Left renal cortex interstitium (tissue), 4 donors: ENCODE measurements around the gene POLR1D. TPM values are rescaled to one million over a fixed set of nuclear protein-coding genes. Genes with fewer than 3 reads are reported as not detected.

ENCODE experiments used
- DNase-seq, 4 donors: peaks; one replicate each; pipeline ENCODE4 v3.0.0-alpha.2; 2013; ENCODE audit warnings: low read depth in 4 of 4, low spot score in 2 of 4, missing footprints in 1 of 4
- polyA plus RNA-seq, 4 donors: library from polyadenylated mRNA; unstranded; fragments of 120-200 nt; gene quantifications; one replicate each; pipeline ENCODE4 v1.2.1, GENCODE V29; 2013; ENCODE audit not compliant: insufficient read length in 4 of 4

The POLR1D gene, protein sequence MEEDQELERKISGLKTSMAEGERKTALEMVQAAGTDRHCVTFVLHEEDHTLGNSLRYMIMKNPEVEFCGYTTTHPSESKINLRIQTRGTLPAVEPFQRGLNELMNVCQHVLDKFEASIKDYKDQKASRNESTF
- polyA plus RNA-seq = 100 to 1,000 TPM; 111 to 156 (median 134) TPM

DNA sequence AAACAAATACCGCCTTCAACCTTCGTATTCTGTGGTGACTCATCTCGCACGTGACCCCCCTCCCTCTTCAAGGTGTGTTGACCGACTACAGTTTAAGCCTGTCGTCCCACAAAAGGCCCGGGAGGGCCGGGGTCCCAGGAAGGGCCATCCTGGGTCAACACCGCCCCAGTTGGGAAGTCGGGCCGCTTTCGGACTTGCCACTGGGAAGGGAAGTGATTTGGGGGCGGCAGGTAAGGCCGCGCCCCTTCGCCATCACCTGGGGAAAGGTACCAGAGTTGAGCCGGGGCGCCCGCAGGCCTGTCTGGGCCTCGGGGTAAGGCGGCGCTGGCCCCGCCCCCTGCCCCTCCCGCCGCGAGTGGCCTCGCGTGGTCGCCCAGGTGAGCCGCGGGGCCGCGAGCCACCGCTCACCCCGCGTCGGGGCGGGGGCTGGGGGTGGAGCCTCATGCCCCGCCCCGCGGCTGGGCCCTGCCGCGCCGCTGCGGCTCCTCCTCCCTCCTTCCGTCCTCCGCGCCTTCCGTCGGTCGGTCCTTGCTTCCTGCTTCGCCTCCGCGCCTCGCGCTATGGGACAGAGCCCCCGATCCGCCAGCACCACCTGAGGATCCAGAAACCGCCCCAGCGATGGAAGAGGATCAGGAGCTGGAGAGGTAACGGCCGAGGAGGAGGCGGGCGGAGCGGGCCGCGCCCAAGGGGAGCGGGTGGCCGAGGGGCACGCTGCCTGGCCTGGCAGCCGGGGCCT lies at the start of gene POLR1D:
TSS of gene POLR1D (plus strand) at position 527 of the 736 bp plus-strand sequence. CDS start at position 619, 92 bp downstream.
- peak; percentile 53 to 76 (median 71) for DNase-seq

DNA sequence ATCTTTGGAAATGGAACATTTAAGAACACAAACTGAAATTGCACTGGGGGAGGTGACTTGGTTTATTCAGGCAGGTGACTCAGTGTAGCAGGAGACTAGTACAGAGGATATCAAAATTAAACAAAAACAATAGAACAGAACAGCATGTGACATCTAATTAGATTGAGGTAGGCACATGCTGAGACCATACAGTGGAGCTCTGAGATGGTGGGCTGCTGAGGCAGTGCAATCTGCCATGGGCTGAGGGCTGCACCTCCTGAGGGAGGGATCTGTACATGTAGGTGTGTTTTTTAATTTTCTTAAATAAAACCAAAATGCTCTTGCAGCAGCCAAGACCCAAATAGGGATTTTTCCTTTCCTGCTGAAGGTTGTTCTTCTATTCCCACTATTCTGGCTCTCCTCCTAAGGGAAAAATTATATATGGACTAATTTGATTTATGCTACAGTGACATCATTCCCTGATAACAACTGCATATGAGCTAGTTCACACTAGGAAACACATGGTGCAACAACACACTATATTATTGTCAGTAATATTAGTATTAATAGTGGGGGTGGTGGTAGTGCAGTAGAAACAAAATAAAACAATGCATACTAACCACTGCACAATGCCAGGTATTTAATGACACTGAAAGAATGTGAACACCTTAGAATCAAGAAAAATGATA lies 49.3 kb upstream of the POLR1D start:
- no peak for DNase-seq

DNA sequence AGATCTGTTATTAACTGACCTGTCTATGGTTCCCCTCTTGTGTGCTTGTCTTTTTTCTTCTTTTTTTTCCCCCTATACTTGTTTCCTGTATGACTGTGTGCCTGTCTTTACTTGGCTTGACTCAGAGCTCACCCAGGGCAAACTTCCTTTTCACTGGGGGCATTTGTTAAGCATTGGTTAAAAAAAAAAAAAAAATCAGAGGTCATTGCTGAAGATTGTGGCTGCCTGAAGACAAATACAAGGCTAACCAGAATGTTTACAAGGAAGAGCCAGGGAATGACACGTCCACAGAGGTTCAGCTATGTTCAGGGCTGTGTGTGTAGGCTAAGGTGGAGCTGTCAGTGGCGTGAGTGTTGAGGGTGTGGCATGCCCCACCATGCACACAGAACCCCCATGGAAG lies 48.4 kb upstream of the POLR1D start:
- no peak for DNase-seq

DNA sequence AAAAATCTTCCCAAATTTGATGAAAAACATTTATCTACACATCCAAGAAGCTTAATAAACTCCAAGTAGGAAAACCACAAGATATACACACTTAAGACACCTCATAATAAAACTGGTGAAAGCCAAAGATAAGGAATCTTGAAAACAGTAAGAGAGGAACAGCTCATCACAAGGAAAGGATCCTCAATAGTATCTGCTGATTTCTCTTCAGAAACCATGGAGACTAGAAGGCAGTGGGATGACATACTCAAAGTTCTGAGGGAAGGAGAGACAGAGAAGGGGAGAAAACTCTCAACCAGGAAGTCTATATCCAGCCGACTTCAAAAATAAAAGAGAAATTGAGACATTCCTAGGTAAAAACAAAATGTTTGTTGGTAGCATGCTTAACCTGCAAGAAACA lies 47.0 kb upstream of the POLR1D start:
- no peak for DNase-seq

DNA sequence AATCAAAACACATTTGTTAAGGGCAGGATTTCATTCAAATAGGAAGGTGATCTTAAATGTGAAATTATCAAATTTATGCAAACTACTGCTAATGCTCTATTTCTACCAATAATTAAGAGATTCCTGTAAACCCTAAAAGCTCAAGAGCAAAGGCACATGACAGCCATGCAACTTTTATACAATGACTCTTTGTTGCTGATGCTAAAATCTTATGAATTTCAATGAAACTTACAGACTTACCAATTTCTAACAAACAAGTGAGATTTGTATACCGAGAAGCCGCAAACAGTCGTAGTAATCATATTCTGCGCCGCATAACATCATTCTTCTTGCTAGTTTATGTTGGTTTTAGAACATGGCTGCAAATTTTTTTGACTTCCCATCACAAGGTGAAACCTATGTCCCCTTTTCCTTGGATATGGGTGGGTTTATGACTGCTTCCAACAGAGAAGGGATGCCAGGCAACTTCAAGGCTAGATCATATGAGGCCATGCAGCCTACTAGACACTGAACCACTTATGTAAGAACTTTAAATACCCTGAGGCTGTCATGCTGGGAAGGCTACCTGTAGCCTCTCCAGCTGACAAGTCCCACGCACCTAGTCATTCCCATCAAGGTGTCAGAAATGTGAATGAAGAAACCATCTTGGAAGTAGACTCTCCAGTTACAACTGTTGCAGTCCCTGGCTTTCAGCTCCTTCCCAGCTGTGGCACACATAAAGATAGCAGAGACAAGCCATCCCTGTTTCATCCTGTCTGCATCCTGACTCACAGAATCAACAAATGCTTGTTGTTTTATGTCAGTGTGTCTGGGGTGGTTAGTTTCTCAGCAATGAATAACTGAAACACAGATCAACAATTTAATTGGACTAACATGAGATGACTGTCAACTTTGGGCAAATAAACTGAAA lies 43.3 kb upstream of the POLR1D start:
- DNase-seq = no peak

DNA sequence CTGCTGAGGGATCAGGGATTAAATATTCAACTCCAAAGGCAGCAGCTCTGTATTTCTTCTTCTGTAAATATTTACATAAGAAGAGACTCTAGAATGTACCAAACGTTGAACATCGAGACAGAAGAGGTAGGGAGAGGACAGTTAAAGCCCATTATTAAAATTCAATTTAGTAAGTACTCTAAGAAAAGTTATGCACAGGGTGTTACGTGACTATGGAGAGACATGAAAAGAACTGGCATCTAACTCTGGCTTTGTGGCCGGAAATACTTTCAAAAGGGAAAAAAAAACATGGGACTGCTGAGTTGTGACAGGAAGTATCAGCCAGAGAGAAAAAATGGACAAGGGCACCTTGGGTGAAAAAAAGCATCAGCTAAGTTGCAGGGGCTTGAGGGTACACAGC lies 38.0 kb upstream of the POLR1D start:
- no peak for DNase-seq

DNA sequence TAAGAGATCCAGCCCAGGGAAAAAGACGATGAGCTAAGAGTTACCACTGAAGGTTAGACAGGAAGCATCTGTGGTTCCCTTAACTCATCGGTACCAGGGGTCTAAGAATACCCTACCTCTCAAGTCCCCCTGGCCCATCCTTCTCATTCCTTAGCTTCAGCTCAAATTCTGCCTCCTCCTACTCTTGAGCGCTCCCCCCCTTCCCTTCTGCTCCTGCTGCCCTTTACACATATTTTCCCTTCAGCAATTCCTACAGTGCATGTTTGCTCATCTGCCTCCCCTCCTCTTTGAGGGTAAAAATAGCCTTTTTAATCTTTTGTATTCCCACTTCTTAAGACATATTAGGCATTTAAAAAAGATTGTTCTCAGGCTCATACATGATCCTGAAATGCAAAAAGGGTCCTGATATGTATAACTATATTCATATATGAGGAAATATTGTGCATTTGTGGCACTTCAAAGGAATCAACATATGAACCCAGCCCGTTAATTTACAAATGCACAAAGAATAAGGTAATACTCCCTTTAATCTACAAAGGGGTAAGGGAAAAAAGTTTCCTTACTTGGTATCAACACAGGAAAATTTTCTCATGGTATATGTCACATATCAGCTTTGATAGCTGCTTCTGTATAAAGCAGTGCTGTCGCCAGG lies 34.5 kb upstream of the POLR1D start:
- DNase-seq = no peak

DNA sequence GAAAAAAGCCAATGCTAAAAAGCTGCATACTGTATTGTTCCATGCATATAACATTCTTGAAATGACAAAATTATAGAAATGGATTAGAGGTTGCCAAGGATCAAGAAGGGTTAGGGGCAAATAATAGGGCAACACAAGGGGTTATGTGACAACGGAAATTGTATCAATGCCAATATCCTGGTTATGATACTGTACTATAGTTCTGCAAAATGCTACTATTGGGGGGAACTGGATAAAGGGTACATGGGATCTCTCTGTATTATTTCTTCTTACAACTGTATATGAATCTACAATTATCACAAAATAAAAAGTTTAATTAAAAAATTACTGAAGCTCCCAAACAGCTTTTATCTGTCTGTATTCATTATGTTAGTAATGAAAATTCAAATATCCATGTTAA lies 33.3 kb upstream of the POLR1D start:
- DNase-seq = no peak

DNA sequence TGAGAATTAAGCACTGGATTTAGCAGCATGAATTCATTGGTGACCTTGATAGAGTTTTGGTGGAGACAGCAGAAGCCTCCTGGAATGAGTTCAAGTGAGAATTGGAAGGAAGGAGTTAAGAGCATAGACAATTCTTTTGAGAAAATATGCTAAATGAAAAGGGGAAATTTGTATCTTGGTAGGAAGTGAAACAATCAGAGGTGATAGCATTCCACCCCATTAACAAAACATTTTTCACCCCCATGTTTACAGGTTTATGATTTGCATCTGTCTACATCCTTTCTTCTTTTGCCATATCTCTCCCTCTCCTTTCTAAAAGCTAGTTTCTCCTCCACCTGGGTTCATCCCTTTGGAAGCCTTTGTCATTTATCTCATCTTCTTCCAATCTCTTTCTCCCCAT lies 28.8 kb upstream of the POLR1D start:
- no peak for DNase-seq

DNA sequence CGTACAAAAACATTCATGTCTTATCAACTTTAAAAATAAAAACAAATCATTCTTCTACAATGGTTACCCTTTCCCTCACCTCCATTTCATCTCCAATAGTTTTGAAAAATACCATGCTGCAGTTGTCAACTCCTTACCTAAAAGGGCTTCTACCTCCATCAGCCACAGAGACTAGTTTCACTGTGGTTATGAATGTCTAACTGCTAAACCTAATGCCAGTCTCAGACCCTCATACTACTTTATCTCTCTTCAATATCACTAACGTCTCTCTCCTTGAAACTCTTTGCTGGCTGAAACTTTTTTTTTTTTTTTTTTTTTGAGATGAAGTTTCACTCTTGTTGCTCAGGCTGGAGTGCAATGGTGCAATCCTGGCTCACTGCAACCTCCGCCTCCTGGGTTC lies 28.4 kb upstream of the POLR1D start:
- DNase-seq = no peak

DNA sequence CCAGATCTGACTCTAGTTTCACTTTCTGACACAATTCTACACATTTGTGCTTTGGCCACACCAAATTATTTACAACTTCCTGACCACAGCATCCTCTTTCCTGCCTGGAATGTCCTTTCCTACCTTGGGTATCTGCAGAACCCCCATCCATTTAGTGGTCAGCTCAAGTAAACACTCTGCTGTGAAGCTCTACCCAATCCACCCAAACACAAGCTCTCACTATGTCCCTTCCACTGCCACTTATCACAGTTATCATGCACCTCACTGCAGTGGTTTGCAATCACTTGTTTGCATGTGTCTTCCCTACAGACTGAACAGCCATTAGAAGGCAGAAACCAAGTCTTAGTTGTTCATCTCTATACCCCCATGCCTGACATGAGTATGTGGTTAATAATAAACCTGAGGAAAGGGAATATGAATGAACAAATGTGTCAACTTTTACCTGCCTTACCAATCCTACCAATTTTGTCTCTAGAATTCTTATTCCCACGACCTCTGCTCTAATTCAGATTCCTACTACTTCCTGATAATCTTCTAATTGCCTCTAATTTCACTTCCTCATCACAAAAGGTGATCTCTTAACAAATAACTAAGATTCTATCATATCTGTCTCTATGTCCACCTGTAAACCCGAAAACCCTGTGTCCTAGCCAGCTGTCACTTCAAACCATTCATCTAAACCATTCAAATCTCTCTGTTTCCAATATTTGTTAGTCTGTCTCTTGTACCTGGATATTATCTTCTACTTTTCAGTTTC lies 26.5 kb upstream of the POLR1D start:
- DNase-seq = no peak

DNA sequence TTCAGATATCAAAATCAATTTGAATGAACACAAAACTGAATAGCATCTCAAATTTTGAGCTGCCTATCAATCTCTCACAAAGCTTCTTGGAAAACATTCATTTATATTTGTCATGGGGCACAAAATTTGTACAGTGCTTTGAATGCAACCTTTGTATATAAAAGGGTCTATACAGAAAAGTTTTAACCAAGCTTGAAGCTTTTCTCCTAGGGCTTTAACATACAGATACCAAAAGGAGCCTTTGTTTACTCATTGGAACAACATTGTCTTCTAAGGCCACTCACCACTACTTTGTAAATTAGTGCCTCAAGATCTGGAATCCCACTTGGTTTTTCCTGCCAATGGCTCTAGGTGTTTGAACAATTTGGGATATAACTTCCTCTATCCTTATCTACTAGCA lies 22.6 kb upstream of the POLR1D start:
- DNase-seq = no peak

DNA sequence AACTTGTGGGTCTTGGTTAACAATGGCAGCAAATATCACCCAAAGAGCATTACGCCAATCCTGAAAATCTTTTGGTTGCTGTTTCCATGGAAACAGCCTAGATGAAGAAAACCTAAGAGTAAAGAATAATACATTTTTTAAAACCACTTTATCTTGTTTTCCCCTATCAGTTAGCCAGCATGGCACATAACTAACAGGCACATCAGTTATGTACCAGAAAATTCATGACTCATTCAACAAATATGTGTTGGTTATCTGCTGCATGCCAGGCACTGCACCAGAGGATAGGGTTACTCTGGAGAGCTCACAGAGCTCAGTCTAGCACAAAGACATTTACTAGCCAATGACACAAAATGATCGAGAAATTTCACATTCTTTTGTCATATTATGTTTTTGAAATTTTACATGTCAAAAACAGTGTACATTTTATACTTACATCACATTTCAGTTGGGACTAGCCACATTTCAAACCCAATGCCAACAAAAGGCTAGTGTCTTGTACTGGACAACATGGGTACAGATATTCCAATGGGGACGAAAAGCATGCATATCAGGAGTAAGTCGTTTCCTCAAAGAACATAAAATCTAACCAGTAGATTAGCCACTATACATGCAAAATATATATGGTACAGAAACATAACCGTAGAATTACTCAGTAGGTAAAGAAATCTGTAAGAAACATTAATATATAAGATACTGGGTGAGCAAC lies 21.7 kb upstream of the POLR1D start:
- DNase-seq = no peak

DNA sequence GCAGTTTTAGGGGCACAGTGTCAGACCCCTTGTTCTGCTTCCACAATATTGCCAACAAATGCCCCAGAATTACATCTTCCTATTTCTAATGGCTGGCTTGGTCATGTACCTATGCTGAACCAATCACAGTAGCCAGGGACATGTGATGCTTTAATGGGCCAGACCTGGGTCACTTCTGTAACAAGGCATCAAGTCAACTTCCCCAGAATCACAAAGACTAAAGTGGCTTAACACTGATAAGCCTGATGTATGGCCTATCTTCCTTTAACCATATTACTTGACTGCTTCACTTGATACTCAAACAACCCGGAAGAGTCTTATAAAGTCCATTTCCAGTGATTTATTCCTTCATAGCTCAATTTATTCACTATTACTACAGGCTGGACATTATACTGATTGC lies 21.0 kb upstream of the POLR1D start:
- DNase-seq = no peak

DNA sequence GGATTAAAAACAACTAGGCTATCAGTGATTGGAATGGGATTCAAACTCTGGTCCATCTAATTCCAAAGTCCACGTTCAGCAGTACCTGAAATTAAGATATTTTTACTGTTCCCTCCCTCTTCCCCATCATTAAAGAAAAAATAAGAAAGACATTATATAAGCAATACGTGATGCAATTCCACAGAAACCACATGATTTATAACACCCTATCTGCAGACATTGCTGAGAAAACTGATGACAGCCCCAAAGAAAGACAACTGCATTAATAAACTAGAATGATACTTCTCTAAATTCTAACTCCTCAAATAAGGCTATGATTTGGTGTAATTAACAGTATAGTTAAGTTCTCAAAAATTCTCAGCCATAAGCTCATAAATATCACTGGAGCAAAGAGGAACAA lies 20.5 kb upstream of the POLR1D start:
- no peak for DNase-seq

DNA sequence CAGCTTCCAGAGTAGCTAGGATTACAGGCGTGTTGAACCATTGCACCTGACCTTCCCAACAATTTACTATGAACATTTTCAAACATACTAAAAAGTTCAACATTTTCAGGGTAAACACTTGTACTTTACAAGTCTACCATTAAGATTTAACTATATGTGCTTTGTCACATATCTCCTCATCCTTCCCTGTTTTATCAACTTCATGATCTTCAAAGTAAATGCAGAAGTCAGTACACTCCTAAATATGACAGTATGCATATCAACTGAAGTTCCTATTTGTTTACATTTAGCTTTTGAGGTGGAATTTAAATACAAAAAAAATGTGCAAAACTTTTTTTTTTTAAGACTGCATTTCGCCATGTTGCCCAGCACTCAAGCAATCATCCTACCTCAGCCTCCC lies 19.9 kb upstream of the POLR1D start:
- DNase-seq = no peak

DNA sequence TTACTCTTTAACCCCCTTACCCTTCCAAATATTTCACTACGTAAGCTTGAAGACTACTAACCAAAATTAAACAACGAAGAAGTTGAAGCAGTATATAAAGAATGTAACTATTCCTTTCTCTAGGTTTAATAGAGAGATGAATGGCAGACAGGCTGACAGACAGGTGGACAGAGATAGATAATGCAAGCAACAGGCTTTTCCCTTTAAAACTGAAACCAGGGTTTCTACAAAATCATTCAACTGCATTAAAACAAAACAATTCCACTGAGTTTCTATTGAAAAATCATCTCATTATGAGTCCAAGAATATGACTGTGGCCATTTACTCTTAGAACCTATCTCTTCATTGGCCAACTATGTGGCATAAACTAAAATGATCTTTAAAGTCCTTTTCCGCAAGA lies 16.6 kb upstream of the POLR1D start:
- no peak for DNase-seq

DNA sequence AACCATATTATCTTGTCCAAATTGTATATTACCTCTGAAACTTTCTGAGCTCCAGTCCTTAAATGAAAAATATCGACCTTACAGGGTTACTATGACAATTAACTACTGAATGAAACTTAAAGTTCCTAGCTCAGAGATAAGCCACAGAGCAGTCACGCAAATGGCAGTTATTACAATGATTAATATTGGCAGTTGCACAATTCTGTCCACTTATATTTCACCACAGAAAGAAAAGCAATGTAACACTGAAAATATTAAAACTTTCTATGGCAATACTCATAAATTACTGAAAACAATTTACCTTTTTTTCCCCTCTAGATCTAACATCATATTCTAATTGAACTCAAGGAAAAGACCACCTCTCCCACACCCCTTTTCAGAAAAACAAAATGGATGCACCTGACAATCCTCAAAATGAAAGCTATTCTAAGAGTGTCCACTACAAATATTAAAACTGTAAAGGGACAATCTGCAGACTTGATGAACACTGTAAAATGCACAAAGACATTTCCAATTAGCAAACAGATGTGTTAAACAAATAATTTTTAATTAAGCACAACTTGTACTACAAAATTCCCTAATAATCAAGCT lies 16.0 kb upstream of the POLR1D start:
- no peak for DNase-seq

DNA sequence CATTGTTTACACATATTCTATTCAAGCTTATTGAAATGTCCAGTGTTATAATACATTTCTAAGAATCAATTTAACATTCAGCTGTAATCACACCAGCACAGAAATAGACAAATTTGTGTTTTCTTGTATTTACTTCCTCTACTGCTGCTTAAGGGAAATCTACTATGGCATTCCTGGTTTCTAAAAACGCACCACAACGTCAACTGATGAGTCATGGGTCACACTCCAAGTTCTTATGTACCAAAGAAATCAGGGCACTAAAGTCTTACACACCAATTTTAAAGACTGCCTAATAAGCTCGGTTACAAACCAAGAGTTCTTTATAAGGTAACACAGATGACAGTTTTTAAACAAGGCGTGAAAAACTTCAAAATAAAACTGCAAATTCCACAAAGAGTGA lies 14.6 kb upstream of the POLR1D start:
- no peak for DNase-seq
